Colonic mucosa (tissue), 4 donors: ENCODE measurements around the gene NR1I3. TPM values are rescaled to one million over a fixed set of nuclear protein-coding genes. Genes with fewer than 3 reads are reported as not detected.
A peak's percentile ranks its signal among the peaks of the same experiment; 100 is the strongest.

ENCODE experiments used
- DNase-seq: peaks from one replicate; pipeline ENCODE4 v3.0.0-alpha.2; 2020
- H3K27ac ChIP-seq: fragments of 200-600 bp; one replicate; pipeline ENCODE4 v1.8.0; 2021
- H3K27me3 ChIP-seq: fragments of 200-600 bp; one replicate; pipeline ENCODE4 v1.8.0; 2021
- H3K36me3 ChIP-seq: fragments of 200-600 bp; one replicate; pipeline ENCODE4 v1.8.0; 2021
- H3K4me1 ChIP-seq: fragments of 200-600 bp; one replicate; pipeline ENCODE4 v1.8.0; 2021; ENCODE audit warnings: mild to moderate bottlenecking
- H3K4me3 ChIP-seq: fragments of 200-600 bp; one replicate; pipeline ENCODE4 v1.8.0; 2021
- H3K9ac ChIP-seq, 2 donors: one replicate each; pipeline ENCODE4 v1.7.0; 2013; ENCODE audit warnings: control low read depth in 2 of 2, low read depth in 2 of 2, low read length in 2 of 2
- H3K9me3 ChIP-seq: fragments of 200-600 bp; one replicate; pipeline ENCODE4 v1.8.0; 2021
- CTCF ChIP-seq: fragments of 200-600 bp; IDR thresholded peaks from one replicate; pipeline ENCODE4 v1.8.0; 2022; ENCODE audit warnings: antibody characterized with exemption, mild to moderate bottlenecking
- intact Hi-C: fragments of 100-400 bp; cut with DNase I; formaldehyde crosslinking; loops from one replicate; pipeline ENCODE4 v1.14.1; 2022
- total RNA-seq, 2 donors: library from RNA; stranded (reverse); fragmentation: NEBNext Ultra II Directional in 1 of 2; extraction: Animal tissue kit (Norgen Biotek cat#: 25700) in 1 of 2; gene quantifications; one replicate each; pipeline ENCODE4 v1.2.1, GENCODE V29; 2021
- donor health status: healthy.
- donor health status: DM: no; HTN: no; CAD: no.
- donor health status: DM: no; HTN: no; CAD: no.

The NR1I3 gene
- total RNA-seq, 2 donors from 2014 or later: not detected

DNA sequence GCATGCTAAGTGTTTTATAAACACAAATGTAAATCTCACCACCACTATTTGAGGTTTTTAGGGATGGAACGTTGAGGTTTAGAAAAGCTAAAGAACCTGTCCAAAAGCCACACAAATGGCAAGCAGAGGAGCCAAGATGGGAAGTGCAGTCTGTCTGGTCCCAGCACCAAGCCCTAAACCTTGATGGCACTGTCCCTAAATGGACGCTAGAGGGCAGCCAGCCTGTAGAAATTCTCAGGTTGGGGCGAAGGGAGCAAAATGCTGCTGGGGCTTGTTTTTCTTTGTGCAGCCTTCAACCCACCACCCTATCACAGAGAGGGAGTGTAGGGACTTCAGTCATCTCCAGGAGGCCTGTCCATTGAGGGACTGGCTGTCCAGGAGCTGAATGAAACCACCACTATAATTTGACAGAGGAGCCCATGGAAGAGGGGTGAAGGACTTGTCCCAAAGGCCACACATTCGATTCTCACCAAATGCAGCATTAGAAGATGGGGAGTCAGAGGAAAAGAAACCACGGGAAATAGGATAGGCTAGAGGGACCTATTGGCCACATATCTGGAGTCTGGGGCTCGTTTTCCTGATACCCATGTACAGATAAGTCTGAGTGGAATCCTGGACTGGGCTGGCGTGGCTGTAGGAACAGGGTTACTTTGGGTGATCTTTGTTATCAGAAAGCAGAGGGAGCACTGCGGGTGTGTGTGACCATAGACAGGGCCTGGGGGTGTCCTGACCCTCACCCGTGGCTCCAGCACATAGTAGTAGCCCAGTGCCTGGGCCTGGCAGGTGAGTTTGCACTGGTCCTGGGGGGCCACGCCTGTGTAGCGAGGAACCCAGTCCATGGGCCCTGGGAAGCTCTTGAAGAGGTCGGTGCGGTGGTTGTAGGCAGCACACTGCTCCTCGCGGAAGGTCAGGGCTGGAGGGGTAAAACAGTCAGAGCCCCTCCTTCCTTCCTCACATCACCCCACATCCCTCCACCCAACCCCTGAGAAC, 45.2 kb downstream of the NR1I3 start:
- DNase-seq: peak; percentile 68
- peak; percentile 79 for TF ChIP-seq CTCF
- Histone ChIP-seq H3K4me3 (no peak overlapping the region), H3K4me1 (no peaks in the 10 kb centered on the region), H3K27ac (no peak overlapping the region), H3K27me3 (no peaks in the 10 kb centered on the region), H3K36me3 (no peaks in the 10 kb centered on the region), H3K9me3 (no peaks in the 10 kb centered on the region), H3K9ac (peak overlapping the region in 1 of 2 donors; percentile 36)
- intact Hi-C loops: loop anchor here (10.0 kb wide), 2 partner anchors 112 to 192 kb away; partner anchors contain the start of gene MPZ

- no peak for DNase-seq
- H3K36me3 ChIP-seq: no peaks in the 10 kb centered on the region
- H3K9ac ChIP-seq: no peak overlapping the region
- H3K4me1 ChIP-seq: no peaks in the 10 kb centered on the region
- no peaks in the 10 kb centered on the region for H3K9me3 ChIP-seq
- no peaks in the 10 kb centered on the region for H3K27me3 ChIP-seq
- no peak overlapping the region for H3K4me3 ChIP-seq
- H3K27ac ChIP-seq: no peak overlapping the region
- intact Hi-C loops: loop anchor here (10.0 kb wide), 2 partner anchors 113 to 193 kb away; partner anchors contain the start of gene MPZ
- TF ChIP-seq CTCF: no peak
Observed at GRCh38 chr1:161191971-161192370, 46.0 kb downstream of the NR1I3 start.

- no peak for TF ChIP-seq CTCF
- Histone ChIP-seq H3K4me3 (no peak overlapping the region), H3K4me1 (no peaks in the 10 kb centered on the region), H3K27ac (no peak overlapping the region), H3K9me3 (no peaks in the 10 kb centered on the region), H3K9ac (no peak overlapping the region), H3K36me3 (no peaks in the 10 kb centered on the region), H3K27me3 (no peaks in the 10 kb centered on the region)
- DNase-seq: no peak
- intact Hi-C loops: loop anchor here (10.0 kb wide), 2 partner anchors 114 to 194 kb away; partner anchors contain the start of gene MPZ
Observed at GRCh38 chr1:161190962-161191521, 47.0 kb downstream of the NR1I3 start.

GRCh38 chr1:161189036-161189435, 49.0 kb downstream of the NR1I3 start:
- Histone ChIP-seq H3K4me3 (no peak overlapping the region), H3K9me3 (no peaks in the 10 kb centered on the region), H3K9ac (no peak overlapping the region), H3K27me3 (no peaks in the 10 kb centered on the region), H3K4me1 (no peaks in the 10 kb centered on the region), H3K36me3 (no peaks in the 10 kb centered on the region), H3K27ac (no peak overlapping the region)
- TF ChIP-seq CTCF: no peak
- intact Hi-C loops: no loop called here
- no peak for DNase-seq

- Histone ChIP-seq H3K27me3 (no peaks in the 10 kb centered on the region), H3K4me3 (no peak overlapping the region), H3K9ac (no peak overlapping the region), H3K27ac (no peak overlapping the region), H3K4me1 (no peaks in the 10 kb centered on the region), H3K36me3 (no peaks in the 10 kb centered on the region), H3K9me3 (no peaks in the 10 kb centered on the region)
- DNase-seq: no peak
- intact Hi-C loops: no loop called here
- TF ChIP-seq CTCF: no peak
Observed at GRCh38 chr1:161188381-161188780, 49.6 kb downstream of the NR1I3 start.
